Uterus (tissue), 2 donors: ENCODE results near the gene TRAF2.

Source experiments
- POLR2A ChIP-seq, 2 donors: fragments of 450-650 bp; IDR thresholded peaks; one replicate each; pipeline ENCODE4 v1.6.1; 2016; ENCODE audit warnings: antibody characterized with exemption in 2 of 2, mild to moderate bottlenecking in 1 of 2, moderate library complexity in 1 of 2
- TF ChIP-seq, protein P1 (sequence below), 4 experiments: fragments of 200-600 bp in 2 of 4; fragments of 450-650 bp in 2 of 4; sonication (generic) in 2 of 4; IDR thresholded peaks; one replicate each; pipeline ENCODE4 v1.5.1; 2016 to 2019; ENCODE audit warnings: antibody characterized with exemption in 4 of 4, mild to moderate bottlenecking in 2 of 4, moderate library complexity in 1 of 4

DNA sequence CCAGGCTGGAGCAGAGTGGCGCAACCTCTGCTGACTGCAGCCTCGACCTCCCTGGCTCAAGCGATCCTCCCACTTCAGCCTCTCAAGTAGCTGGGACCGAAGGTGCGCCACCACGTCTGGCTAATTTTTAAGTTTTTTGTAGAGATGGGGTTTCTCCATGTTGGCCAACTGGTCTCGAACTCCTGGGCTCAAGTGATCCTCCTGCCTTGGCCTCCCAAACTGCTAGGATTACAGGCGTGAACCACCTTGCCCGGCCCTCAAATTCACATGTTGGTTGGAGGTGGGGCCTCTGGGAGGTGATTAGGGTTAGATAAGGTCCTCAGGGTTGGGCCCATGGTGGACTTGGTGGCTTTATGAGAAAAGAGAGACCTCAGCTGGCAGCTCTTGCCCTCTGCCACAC lies 75.8 kb downstream of the TRAF2 start:
- TF ChIP-seq POLR2A (IDR thresholded peaks at IDR 0.05): no peak
- TF ChIP-seq, protein P1, sequence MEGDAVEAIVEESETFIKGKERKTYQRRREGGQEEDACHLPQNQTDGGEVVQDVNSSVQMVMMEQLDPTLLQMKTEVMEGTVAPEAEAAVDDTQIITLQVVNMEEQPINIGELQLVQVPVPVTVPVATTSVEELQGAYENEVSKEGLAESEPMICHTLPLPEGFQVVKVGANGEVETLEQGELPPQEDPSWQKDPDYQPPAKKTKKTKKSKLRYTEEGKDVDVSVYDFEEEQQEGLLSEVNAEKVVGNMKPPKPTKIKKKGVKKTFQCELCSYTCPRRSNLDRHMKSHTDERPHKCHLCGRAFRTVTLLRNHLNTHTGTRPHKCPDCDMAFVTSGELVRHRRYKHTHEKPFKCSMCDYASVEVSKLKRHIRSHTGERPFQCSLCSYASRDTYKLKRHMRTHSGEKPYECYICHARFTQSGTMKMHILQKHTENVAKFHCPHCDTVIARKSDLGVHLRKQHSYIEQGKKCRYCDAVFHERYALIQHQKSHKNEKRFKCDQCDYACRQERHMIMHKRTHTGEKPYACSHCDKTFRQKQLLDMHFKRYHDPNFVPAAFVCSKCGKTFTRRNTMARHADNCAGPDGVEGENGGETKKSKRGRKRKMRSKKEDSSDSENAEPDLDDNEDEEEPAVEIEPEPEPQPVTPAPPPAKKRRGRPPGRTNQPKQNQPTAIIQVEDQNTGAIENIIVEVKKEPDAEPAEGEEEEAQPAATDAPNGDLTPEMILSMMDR (IDR thresholded peaks at IDR 0.05): no peak
